ENCODE data around the gene DPY19L2.
"Not testable (repeated sequence)": the region's sequence is repeated elsewhere in the genome, so short reads cannot be mapped to it uniquely, and the experiment has no call there.

The DPY19L2 gene

DNA sequence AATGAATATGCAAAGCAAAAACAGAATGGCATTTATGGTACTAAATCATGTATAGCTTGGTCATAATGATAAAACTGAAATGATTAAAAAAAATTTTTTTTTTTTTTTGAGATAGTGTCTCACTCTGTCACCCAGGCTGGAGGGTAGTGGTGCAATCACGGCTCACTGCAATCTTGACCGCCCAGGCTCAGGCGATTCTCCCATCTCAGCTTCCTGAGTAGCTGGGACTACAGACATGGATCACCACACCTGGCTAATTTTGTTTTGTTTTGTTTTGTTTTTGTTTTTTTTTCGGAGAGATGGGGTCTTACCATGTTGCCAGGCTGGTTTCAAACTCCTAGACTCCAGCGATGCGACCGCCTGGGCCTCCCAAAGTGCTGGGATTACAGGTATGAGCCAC lies 138.7 kb downstream of the DPY19L2 start:
- DNase-seq (ENCODE audit: low read depth): not testable (repeated sequence)

GRCh38 chr12:63525831-63526230 lies 142.5 kb downstream of the DPY19L2 start:
- no peak for DNase-seq (ENCODE audit: low read depth)

- no peak for DNase-seq (ENCODE audit: low read depth)
Measured at GRCh38 chr12:63521706-63522105, 146.6 kb downstream of the DPY19L2 start.
